GM12878 (cell line): ENCODE measurements around the gene NKIRAS1. TPM values are rescaled to one million over a fixed set of nuclear protein-coding genes. Genes with fewer than 3 reads are reported as not detected.

Experiments used
- ATAC-seq: fragments of 200-7000 bp; cut with Tn5 transposase; 3 replicates; pipeline ENCODE4 v1.9.1; 2020; ENCODE audit warnings: mild to moderate bottlenecking, moderate library complexity
- BruUV-seq: library from RNA; stranded (reverse); fragments of 400-500 nt; replicated peaks from 2 replicates; lab custom pipeline; 2021; lab: Mats Ljungman, UMichigan
- CTCF ChIA-PET: fragments of 300-600 bp; sonication (Branson Sonifier 250); formaldehyde crosslinking; extraction: SDS; loops from one replicate; lab custom pipeline; 2021; ENCODE audit warnings: inconsistent platforms; lab: Yijun Ruan, JAX
- POLR2A ChIA-PET: fragments of 350-600 bp; formaldehyde crosslinking; extraction: SDS; loops from one replicate; lab custom pipeline; 2021; ENCODE audit warnings: inconsistent platforms; lab: Charles Lee
- RAD21 ChIA-PET: fragments of 300-600 bp; sonication (Branson Sonifier 250); formaldehyde crosslinking; loops from one replicate; lab custom pipeline; 2023; ENCODE audit warnings: antibody characterized with exemption; ENCODE audit not compliant: unreplicated experiment; lab: Charles Lee
- SMC1A ChIA-PET: fragments of 300-600 bp; sonication (Branson Sonifier 250); formaldehyde crosslinking; loops from one replicate; lab custom pipeline; 2023; ENCODE audit not compliant: unreplicated experiment, uncharacterized antibody; lab: Charles Lee
- DNase-seq: peaks from one replicate; pipeline ENCODE4 v3.0.0-alpha.2; 2011; ENCODE audit warnings: low read depth, low spot score
- FAIRE-seq: peaks from 3 replicates; lab custom pipeline; 2011; peaks lifted over from hg19 to GRCh38; lab: Jason Lieb, UNC
- H2AFZ ChIP-seq: 2 replicates; pipeline ENCODE4 v1.6.0; 2011; ENCODE audit warnings: low read depth, low read length, control low read depth; ENCODE audit not compliant: control insufficient read depth
- H3K27ac ChIP-seq: 2 replicates; pipeline ENCODE4 v1.5.1; 2011; ENCODE audit warnings: control low read depth; ENCODE audit not compliant: control insufficient read depth, insufficient read depth
- H3K27me3 ChIP-seq, 2 experiments: replicated peaks in 1 of 2; 2 replicates each; pipeline versions ENCODE4 v1.6.0 to v1.6.1; 2011; ENCODE audit warnings: low read length in 1 of 2; ENCODE audit not compliant: control insufficient read depth in 2 of 2, insufficient read depth in 2 of 2
- H3K36me3 ChIP-seq, 2 experiments: 2 replicates each; pipeline ENCODE4 v1.5.1; 2011; ENCODE audit warnings: low read length in 1 of 2; ENCODE audit not compliant: control insufficient read depth in 2 of 2, insufficient read depth in 2 of 2
- H3K4me1 ChIP-seq: 2 replicates; pipeline ENCODE4 v1.6.1; 2011; ENCODE audit warnings: mild to moderate bottlenecking, low read length, moderate library complexity, mixed read lengths; ENCODE audit not compliant: control insufficient read depth, insufficient read depth
- H3K4me2 ChIP-seq: 2 replicates; pipeline ENCODE4 v1.6.0; 2011; ENCODE audit warnings: control low read depth; ENCODE audit not compliant: control insufficient read depth, insufficient read depth
- H3K4me3 ChIP-seq: fragments of 200-600 bp; sonication (generic); 2 replicates; pipeline ENCODE4 v1.5.1; 2016
- H3K79me2 ChIP-seq: 2 replicates; pipeline ENCODE4 v1.6.0; 2011; ENCODE audit warnings: low read length; ENCODE audit not compliant: control insufficient read depth, insufficient read depth
- H3K9ac ChIP-seq: 2 replicates; pipeline ENCODE4 v1.8.0; 2011; ENCODE audit warnings: low read length, control low read depth, mixed read lengths; ENCODE audit not compliant: control insufficient read depth, insufficient read depth
- H3K9me3 ChIP-seq: replicated peaks from 3 replicates; pipeline ENCODE4 v1.5.1; 2011; ENCODE audit warnings: mild to moderate bottlenecking, low read length; ENCODE audit not compliant: control insufficient read depth, insufficient read depth
- H4K20me1 ChIP-seq: 2 replicates; pipeline ENCODE4 v1.6.0; 2011; ENCODE audit not compliant: control insufficient read depth, insufficient read depth
- HDGF ChIP-seq: fragments of 450-650 bp; IDR thresholded peaks from 2 replicates; pipeline ENCODE4 v1.6.1; 2016; ENCODE audit warnings: antibody characterized with exemption
- MYC ChIP-seq: IDR thresholded peaks from 2 replicates; pipeline ENCODE4 v1.6.1; 2011; ENCODE audit warnings: mild to moderate bottlenecking, low read length, moderate library complexity, inconsistent platforms; ENCODE audit not compliant: insufficient read depth, insufficient replicate concordance, insufficient read length, severe bottlenecking
- NFIC ChIP-seq: IDR thresholded peaks from 2 replicates; pipeline ENCODE4 v1.6.1; 2012; ENCODE audit warnings: low read depth, mild to moderate bottlenecking, inconsistent platforms, low read length, moderate library complexity
- NFXL1 ChIP-seq: fragments of 450-650 bp; IDR thresholded peaks from 2 replicates; pipeline ENCODE4 v1.6.1; 2017; ENCODE audit warnings: antibody characterized with exemption, mild to moderate bottlenecking, borderline replicate concordance
- POU2F2 ChIP-seq: IDR thresholded peaks from 3 replicates; pipeline ENCODE4 v1.6.1; 2011; ENCODE audit warnings: low read depth, mild to moderate bottlenecking, low read length, borderline replicate concordance
- WGBS: methylation state at CpG from one replicate; pipeline ENCODE4 v1.1.6; 2016; ENCODE audit warnings: low lambda C conversion rate; ENCODE audit not compliant: insufficient replicate concordance, insufficient coverage; ENCODE audit errors: missing lambda C conversion rate; 5-methylcytosine and 5-hydroxymethylcytosine counted together
- in situ Hi-C: fragments of 300-500 bp; cut with MboI; formaldehyde crosslinking; loops from 9 replicates; pipeline ENCODE4 v1.14.3; 2018; ENCODE audit warnings: mixed read lengths
- intact Hi-C: fragments of 100-400 bp; cut with micrococcal nuclease; formaldehyde crosslinking; loops from one replicate; pipeline ENCODE4 v1.14.2; 2022; ENCODE audit not compliant: unreplicated experiment
- polyA plus RNA-seq, 11 experiments: library from polyadenylated mRNA; depleted of rRNA in 4 of 11; unstranded in 6 of 11; stranded (reverse) in 5 of 11; fragments of >200 nt; fragmentation: Nextera tagmentation in 4 of 11; fragmentation: Illumina TruSeq in 1 of 11; extraction: Ambion mirVana in 4 of 11; extraction: Trizol in 1 of 11; gene quantifications; 1 replicate in 1 of 11; 2 replicates in 10 of 11; pipeline versions ENCODE4 v1.2.1 to v1.2.3, GENCODE V29; 2011 to 2016; ENCODE audit warnings: inconsistent platforms in 2 of 11, missing spikeins in 2 of 11, low read depth in 1 of 11
- total RNA-seq, 4 experiments: library from RNA; depleted of rRNA in 3 of 4; stranded (reverse); fragments of >200 nt in 3 of 4; fragmentation: Illumina TruSeq in 1 of 4; extraction: Trizol in 1 of 4; gene quantifications; 2 replicates each; pipeline versions ENCODE4 v1.2.1 to v1.2.3, GENCODE V29; 2013 to 2021
- TF ChIP-seq, protein P1 (sequence below): fragments of 450-650 bp; IDR thresholded peaks from 2 replicates; pipeline ENCODE4 v1.6.1; 2018; ENCODE audit warnings: borderline replicate concordance, mild to moderate bottlenecking; ENCODE audit not compliant: partially characterized antibody
- TF ChIP-seq, protein P2 (sequence below): fragments of 450-650 bp; formaldehyde crosslinking; IDR thresholded peaks from 2 replicates; pipeline ENCODE4 v1.4.0; 2020; ENCODE audit warnings: mild to moderate bottlenecking, moderate library complexity

Gene NKIRAS1
- total and polyA plus RNA-seq, 10 of the 15 experiments (the other 5 are each of a cell fraction or from before 2014, with no cell fraction given), result 7.1 to 17.9 (median 10.9) TPM

DNA sequence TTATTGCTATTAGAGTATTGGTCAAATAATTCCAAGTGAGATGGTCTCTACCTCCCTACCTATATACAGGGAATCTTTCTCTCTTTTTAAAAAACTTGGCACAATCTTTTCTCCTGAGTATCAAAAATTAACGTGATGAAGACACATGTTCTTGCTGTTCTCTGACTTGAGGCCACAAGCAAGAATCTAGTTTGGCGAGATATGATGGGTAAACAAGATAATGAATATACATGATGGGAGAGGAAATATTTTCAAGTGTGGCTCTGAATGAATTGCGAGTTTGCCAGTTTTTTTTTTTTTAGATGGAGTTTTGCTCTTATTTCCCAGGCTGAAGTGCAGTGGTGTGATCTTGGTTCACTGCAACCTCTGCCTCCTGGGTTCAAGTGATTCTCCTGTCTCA lies 39.9 kb upstream of the NKIRAS1 start:
- Histone ChIP-seq H3K4me2 (no peak overlapping the region), H3K9ac (no peak overlapping the region), H2AFZ (no peak overlapping the region), H3K9me3 (no peaks in the 10 kb centered on the region), H3K36me3 (no peaks in the 10 kb centered on the region; a peak in 1 of 4 replicates), H3K27ac (no peak overlapping the region), H3K4me1 (peaks cover 7% of the 10 kb centered on the region), H3K4me3 (no peak overlapping the region), H4K20me1 (no peaks in the 10 kb centered on the region), H3K27me3 (no peaks in the 10 kb centered on the region), H3K79me2 (peaks cover 9% of the 10 kb centered on the region)
- CTCF ChIA-PET, result interaction anchor here (0.6 kb wide), 1 partner anchor 123 kb away, joined by 3 read pairs; no protein-coding TSS in a partner anchor
- POLR2A ChIA-PET, result interaction anchor here (0.6 to 0.7 kb wide), 2 partner anchors 1138 to 1870 kb away, joined by 3 read pairs; no protein-coding TSS in a partner anchor
- RAD21 ChIA-PET, result no interaction called here
- DNase-seq (no peak), ATAC-seq (no peak), FAIRE-seq (no peak)
- 98% methylated on average over 3 of the region's 3 CpGs for WGBS
- SMC1A ChIA-PET, result interaction anchor here (0.6 kb wide), 1 partner anchor 182 kb away, joined by 3 read pairs; no protein-coding TSS in a partner anchor
- intact Hi-C loops, result no loop called here
- in situ Hi-C loops, result no loop called here
- TF ChIP-seq HDGF, result no peak
- BruUV-seq, result no TSS peak

DNA sequence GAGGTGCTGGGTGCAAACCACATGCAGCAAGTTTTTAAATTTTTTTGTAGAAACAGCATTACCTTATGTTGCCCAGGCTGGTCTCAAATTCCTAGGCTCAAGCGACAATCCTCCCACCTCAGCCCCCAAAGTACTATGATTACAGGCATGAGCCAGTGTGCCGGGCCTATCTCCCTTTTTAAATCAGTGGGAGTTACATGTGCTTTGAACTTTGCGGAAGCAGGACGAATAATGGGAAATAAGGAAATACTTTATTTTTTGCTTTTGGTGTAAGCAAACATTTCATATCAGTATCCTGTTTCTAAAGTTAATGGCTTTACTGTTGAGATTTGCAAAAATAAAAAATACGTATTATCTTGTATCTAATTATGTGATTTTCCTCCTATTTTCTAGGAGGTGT lies 37.4 kb upstream of the NKIRAS1 start:
- SMC1A ChIA-PET, result interaction anchor here (0.9 to 1.6 kb wide), 3 partner anchors 38 to 120 kb away, joined by 3 to 4 read pairs (median 3); no protein-coding TSS in a partner anchor
- ATAC-seq, result no peak
- Histone ChIP-seq H3K27ac (no peak overlapping the region), H3K4me1 (peaks cover 15% of the 10 kb centered on the region), H3K27me3 (no peaks in the 10 kb centered on the region), H4K20me1 (no peaks in the 10 kb centered on the region), H3K4me2 (no peak overlapping the region), H3K36me3 (no peaks in the 10 kb centered on the region), H3K9me3 (no peaks in the 10 kb centered on the region), H3K9ac (no peak overlapping the region), H3K4me3 (no peak overlapping the region), H3K79me2 (peaks cover 13% of the 10 kb centered on the region), H2AFZ (no peak overlapping the region)
- POLR2A ChIA-PET, result interaction anchor here (0.7 kb wide), 1 partner anchor 117 kb away, joined by 3 read pairs; no protein-coding TSS in a partner anchor
- DNase-seq, result no peak
- BruUV-seq, result no TSS peak
- FAIRE-seq, result no peak
- CTCF ChIA-PET, result interaction anchor here (0.9 to 1.5 kb wide), 3 partner anchors 14 to 899 kb away, joined by 3 read pairs; no protein-coding TSS in a partner anchor
- RAD21 ChIA-PET, result interaction anchor here (1.0 kb wide), 1 partner anchor 37 kb away, joined by 3 read pairs; the partner anchor contains the start of genes NKIRAS1 and RPL15
- in situ Hi-C loops, result no loop called here
- intact Hi-C loops, result loop anchor here (5.0 kb wide), 1 partner anchor 147 kb away; the partner anchor contains the start of gene UBE2E1
- over 99% methylated on average over 5 of the region's 5 CpGs for whole genome bisulfite sequencing
- TF ChIP-seq POU2F2, result no peak
- TF ChIP-seq, protein P1, sequence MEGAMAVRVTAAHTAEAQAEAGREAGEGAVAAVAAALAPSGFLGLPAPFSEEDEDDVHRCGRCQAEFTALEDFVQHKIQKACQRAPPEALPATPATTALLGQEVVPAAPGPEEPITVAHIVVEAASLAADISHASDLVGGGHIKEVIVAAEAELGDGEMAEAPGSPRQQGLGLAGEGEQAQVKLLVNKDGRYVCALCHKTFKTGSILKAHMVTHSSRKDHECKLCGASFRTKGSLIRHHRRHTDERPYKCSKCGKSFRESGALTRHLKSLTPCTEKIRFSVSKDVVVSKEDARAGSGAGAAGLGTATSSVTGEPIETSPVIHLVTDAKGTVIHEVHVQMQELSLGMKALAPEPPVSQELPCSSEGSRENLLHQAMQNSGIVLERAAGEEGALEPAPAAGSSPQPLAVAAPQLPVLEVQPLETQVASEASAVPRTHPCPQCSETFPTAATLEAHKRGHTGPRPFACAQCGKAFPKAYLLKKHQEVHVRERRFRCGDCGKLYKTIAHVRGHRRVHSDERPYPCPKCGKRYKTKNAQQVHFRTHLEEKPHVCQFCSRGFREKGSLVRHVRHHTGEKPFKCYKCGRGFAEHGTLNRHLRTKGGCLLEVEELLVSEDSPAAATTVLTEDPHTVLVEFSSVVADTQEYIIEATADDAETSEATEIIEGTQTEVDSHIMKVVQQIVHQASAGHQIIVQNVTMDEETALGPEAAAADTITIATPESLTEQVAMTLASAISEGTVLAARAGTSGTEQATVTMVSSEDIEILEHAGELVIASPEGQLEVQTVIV, result no peak
- TF ChIP-seq, protein P2, sequence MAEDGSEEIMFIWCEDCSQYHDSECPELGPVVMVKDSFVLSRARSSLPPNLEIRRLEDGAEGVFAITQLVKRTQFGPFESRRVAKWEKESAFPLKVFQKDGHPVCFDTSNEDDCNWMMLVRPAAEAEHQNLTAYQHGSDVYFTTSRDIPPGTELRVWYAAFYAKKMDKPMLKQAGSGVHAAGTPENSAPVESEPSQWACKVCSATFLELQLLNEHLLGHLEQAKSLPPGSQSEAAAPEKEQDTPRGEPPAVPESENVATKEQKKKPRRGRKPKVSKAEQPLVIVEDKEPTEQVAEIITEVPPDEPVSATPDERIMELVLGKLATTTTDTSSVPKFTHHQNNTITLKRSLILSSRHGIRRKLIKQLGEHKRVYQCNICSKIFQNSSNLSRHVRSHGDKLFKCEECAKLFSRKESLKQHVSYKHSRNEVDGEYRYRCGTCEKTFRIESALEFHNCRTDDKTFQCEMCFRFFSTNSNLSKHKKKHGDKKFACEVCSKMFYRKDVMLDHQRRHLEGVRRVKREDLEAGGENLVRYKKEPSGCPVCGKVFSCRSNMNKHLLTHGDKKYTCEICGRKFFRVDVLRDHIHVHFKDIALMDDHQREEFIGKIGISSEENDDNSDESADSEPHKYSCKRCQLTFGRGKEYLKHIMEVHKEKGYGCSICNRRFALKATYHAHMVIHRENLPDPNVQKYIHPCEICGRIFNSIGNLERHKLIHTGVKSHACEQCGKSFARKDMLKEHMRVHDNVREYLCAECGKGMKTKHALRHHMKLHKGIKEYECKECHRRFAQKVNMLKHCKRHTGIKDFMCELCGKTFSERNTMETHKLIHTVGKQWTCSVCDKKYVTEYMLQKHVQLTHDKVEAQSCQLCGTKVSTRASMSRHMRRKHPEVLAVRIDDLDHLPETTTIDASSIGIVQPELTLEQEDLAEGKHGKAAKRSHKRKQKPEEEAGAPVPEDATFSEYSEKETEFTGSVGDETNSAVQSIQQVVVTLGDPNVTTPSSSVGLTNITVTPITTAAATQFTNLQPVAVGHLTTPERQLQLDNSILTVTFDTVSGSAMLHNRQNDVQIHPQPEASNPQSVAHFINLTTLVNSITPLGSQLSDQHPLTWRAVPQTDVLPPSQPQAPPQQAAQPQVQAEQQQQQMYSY (CRISPR knock-in tag), result no peak
- TF ChIP-seq NFXL1, result no peak
- TF ChIP-seq NFIC, result no peak
- no peak for TF ChIP-seq MYC
